Vagina (tissue), 2 donors: ENCODE data around the gene MAP7D3.

ENCODE experiments used
- POLR2AphosphoS5 ChIP-seq, 2 donors: sonication (generic); formaldehyde crosslinking; IDR thresholded peaks; one replicate each; pipeline ENCODE4 v1.9.0; 2017; ENCODE audit warnings: antibody characterized with exemption in 2 of 2, mild to moderate bottlenecking in 2 of 2, low read depth in 1 of 2; ENCODE audit not compliant: insufficient read depth in 1 of 2
- TF ChIP-seq, protein P1 (sequence below), 3 experiments: fragments of 450-650 bp in 2 of 3; fragments of 200-600 bp in 1 of 3; sonication (generic) in 1 of 3; IDR thresholded peaks; one replicate each; pipeline ENCODE4 v1.5.1; 2017 to 2019; ENCODE audit warnings: antibody characterized with exemption in 3 of 3, mild to moderate bottlenecking in 2 of 3, moderate library complexity in 2 of 3

DNA sequence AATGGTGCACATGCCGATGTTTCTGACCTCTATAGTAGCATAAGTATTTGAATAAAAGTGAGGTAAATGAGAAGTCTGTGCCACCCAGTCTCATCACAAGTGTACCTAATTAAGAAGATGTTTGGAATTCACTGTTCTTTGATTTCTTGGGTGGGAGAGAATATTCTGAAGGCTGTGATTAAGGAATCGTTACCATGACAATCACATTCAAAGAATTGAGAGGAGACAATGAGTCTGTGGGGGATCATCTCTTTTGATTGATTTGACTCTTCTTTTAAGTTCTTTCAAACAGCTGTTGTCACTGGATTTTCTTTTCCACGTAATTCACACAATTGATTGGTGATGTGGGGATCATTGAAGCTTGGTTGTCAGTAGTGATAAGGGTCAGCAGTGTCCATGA is 85.8 kb downstream of the MAP7D3 start:
- TF ChIP-seq, protein P1, sequence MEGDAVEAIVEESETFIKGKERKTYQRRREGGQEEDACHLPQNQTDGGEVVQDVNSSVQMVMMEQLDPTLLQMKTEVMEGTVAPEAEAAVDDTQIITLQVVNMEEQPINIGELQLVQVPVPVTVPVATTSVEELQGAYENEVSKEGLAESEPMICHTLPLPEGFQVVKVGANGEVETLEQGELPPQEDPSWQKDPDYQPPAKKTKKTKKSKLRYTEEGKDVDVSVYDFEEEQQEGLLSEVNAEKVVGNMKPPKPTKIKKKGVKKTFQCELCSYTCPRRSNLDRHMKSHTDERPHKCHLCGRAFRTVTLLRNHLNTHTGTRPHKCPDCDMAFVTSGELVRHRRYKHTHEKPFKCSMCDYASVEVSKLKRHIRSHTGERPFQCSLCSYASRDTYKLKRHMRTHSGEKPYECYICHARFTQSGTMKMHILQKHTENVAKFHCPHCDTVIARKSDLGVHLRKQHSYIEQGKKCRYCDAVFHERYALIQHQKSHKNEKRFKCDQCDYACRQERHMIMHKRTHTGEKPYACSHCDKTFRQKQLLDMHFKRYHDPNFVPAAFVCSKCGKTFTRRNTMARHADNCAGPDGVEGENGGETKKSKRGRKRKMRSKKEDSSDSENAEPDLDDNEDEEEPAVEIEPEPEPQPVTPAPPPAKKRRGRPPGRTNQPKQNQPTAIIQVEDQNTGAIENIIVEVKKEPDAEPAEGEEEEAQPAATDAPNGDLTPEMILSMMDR (IDR thresholded peaks at IDR 0.05), result no peak
- TF ChIP-seq POLR2AphosphoS5 (IDR thresholded peaks at IDR 0.05; ENCODE audit: insufficient read depth in 1 of 2, low read depth in 1 of 2), result no peak
